HCT116 (cell line): ENCODE measurements around the gene ACTN4.

Experiments used
- CTCF ChIP-seq, 3 experiments: fragments of 200-600 bp in 1 of 3; sonication (generic) in 1 of 3; IDR thresholded peaks in 2 of 3; conservative IDR thresholded peaks in 1 of 3; 2 replicates each; pipeline ENCODE4 v1.5.1; 2012 to 2017; ENCODE audit warnings: low read depth in 2 of 3, low read length in 2 of 3, antibody characterized with exemption in 1 of 3, borderline replicate concordance in 1 of 3, control low read depth in 1 of 3, mild to moderate bottlenecking in 1 of 3, mixed read lengths in 1 of 3, mixed run types in 1 of 3, moderate library complexity in 1 of 3; ENCODE audit not compliant: insufficient read depth in 1 of 3
- EZH2 ChIP-seq: fragments of 200-600 bp; sonication (generic); IDR thresholded peaks from 2 replicates; pipeline ENCODE4 v1.6.1; 2017; ENCODE audit warnings: antibody characterized with exemption, mixed run types
- EZH2phosphoT487 ChIP-seq: fragments of 200-600 bp; IDR thresholded peaks from 2 replicates; pipeline ENCODE4 v1.6.1; 2018; ENCODE audit warnings: antibody characterized with exemption, borderline replicate concordance
- JUND ChIP-seq: IDR thresholded peaks from 2 replicates; pipeline ENCODE4 v1.6.1; 2012
- MAX ChIP-seq: IDR thresholded peaks from 2 replicates; pipeline ENCODE4 v1.6.1; 2012
- POLR2A ChIP-seq: IDR thresholded peaks from 2 replicates; pipeline ENCODE4 v1.7.0; 2011; ENCODE audit warnings: borderline replicate concordance; ENCODE audit not compliant: insufficient read depth, insufficient read length; ENCODE audit errors: extremely low read depth
- POLR2AphosphoS5 ChIP-seq: IDR thresholded peaks from 2 replicates; pipeline ENCODE4 v1.6.1; 2011; ENCODE audit warnings: mild to moderate bottlenecking, low read depth, low read length, moderate library complexity
- RAD21 ChIP-seq: IDR thresholded peaks from 2 replicates; pipeline ENCODE4 v1.6.1; 2012; ENCODE audit warnings: low read depth, mild to moderate bottlenecking
- SIN3A ChIP-seq: IDR thresholded peaks from 2 replicates; pipeline ENCODE4 v1.6.1; 2012; ENCODE audit warnings: low read depth
- SP1 ChIP-seq: IDR thresholded peaks from 2 replicates; pipeline ENCODE4 v1.6.1; 2012; ENCODE audit warnings: low read depth
- TCF7L2 ChIP-seq: IDR thresholded peaks from 2 replicates; pipeline ENCODE4 v1.7.0; 2011; ENCODE audit warnings: borderline replicate concordance, inconsistent platforms; ENCODE audit not compliant: insufficient read depth, insufficient read length; ENCODE audit errors: extremely low read depth
- YY1 ChIP-seq: IDR thresholded peaks from 2 replicates; pipeline ENCODE4 v1.6.1; 2011; ENCODE audit warnings: low read length, low read depth, moderate library complexity, mild to moderate bottlenecking; ENCODE audit not compliant: insufficient replicate concordance; ENCODE audit errors: extremely low read depth
- ZFX ChIP-seq: fragments of 450-650 bp; IDR thresholded peaks from 2 replicates; pipeline ENCODE4 v1.6.1; 2017

- TF ChIP-seq POLR2AphosphoS5 (no peak), MAX (no peak), CTCF (IDR thresholded peaks at IDR 0.05 in 2 of 3, conservative IDR thresholded peaks at IDR 0.05 in 1 of 3; ENCODE audit: borderline replicate concordance in 1 of 3, insufficient read depth in 1 of 3, low read depth in 2 of 3, low read length in 2 of 3) (no peak), POLR2A (no peak), EZH2 (no peak), JUND (no peak), SP1 (no peak), YY1 (no peak), RAD21 (no peak), ZFX (no peak), SIN3A (no peak), TCF7L2 (no peak), EZH2phosphoT487 (no peak)
Observed at GRCh38 chr19:38699027-38699346, 51.5 kb downstream of the ACTN4 start.
